Loucy (cell line): ENCODE results near the gene TPCN2.

Experiments used
- EZH2phosphoT487 ChIP-seq: fragments of 200-600 bp; IDR thresholded peaks from 2 replicates; pipeline ENCODE4 v1.6.1; 2018; ENCODE audit warnings: antibody characterized with exemption, mild to moderate bottlenecking, moderate library complexity, borderline replicate concordance
- TF ChIP-seq, protein P1 (sequence below): fragments of 200-600 bp; sonication (generic); conservative IDR thresholded peaks from 2 replicates; pipeline ENCODE4 v1.5.1; 2014; ENCODE audit warnings: mild to moderate bottlenecking, antibody characterized with exemption, low read length

DNA sequence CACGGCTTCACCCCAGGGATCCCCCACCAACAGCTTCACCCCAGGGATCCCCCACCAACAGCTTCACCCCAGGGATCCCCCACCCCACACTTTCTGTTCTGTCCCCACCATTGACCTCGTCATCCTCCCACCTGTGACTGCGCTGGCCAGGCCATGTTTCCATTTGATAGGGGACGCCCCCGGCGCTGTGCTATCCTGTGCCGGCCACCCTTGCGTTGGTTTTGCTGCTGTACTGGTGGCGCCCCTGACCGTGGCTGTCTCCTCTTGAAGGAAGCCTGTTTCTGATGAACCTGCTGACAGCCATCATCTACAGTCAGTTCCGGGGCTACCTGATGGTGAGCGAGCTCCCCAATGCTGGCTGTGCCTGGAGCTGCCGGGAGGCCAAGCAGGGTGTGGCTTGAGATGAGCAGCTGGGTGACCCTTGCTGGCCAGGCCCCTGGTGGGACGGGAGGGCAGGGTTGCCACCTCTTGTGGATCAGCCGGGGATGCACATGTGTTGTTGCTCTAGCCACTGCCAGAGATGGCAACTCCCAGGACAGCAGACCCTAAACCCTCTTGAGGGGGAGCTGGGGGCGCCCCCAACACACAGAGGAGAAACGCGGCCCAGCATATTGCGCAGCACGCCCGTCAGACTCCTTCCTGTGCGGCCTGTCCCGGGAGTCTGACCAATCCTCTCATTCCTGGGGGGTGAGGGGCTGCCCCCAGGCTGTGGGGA lies 22.5 kb downstream of the TPCN2 start:
- TF ChIP-seq, protein P1, sequence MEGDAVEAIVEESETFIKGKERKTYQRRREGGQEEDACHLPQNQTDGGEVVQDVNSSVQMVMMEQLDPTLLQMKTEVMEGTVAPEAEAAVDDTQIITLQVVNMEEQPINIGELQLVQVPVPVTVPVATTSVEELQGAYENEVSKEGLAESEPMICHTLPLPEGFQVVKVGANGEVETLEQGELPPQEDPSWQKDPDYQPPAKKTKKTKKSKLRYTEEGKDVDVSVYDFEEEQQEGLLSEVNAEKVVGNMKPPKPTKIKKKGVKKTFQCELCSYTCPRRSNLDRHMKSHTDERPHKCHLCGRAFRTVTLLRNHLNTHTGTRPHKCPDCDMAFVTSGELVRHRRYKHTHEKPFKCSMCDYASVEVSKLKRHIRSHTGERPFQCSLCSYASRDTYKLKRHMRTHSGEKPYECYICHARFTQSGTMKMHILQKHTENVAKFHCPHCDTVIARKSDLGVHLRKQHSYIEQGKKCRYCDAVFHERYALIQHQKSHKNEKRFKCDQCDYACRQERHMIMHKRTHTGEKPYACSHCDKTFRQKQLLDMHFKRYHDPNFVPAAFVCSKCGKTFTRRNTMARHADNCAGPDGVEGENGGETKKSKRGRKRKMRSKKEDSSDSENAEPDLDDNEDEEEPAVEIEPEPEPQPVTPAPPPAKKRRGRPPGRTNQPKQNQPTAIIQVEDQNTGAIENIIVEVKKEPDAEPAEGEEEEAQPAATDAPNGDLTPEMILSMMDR, result no peak
- TF ChIP-seq EZH2phosphoT487, result no peak
